ENCODE measurements around the gene MRM1. TPM values are rescaled to one million over a fixed set of nuclear protein-coding genes. Genes with fewer than 3 reads are reported as not detected.

Gene MRM1, protein sequence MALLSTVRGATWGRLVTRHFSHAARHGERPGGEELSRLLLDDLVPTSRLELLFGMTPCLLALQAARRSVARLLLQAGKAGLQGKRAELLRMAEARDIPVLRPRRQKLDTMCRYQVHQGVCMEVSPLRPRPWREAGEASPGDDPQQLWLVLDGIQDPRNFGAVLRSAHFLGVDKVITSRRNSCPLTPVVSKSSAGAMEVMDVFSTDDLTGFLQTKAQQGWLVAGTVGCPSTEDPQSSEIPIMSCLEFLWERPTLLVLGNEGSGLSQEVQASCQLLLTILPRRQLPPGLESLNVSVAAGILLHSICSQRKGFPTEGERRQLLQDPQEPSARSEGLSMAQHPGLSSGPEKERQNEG
- 4.9 and 7.3 TPM in 2 replicates for total RNA-seq

DNA sequence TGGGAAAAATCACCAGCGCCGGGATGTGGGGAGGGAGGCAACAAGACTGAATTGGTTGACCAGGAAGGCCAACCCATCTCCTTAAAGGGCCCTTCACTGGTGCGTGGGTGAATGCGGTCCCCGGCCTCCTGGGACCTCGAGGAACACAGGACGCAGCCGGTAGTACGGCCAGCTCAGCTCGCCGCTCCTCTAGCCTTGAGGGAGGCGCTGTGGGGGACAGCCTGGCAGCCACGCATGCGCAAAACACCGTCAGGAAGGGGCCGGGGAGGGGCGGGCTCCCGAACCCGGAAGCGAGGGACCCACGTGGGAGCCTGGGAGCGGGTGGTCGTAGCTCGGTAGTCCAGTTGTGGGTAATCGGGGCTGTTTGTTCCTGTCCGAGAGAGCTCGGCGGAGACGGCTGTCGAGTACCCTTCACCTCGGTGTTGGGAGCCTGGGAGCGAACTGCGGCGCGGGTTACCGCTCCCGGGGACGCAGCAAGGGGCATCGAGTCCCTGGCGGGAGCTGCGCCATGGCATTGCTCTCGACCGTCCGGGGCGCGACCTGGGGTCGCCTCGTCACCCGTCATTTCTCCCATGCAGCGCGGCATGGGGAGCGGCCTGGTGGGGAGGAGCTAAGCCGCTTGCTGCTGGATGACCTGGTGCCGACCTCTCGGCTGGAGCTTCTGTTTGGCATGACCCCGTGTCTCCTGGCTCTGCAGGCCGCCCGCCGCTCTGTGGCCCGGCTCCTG lies at the start of gene MRM1:
Gene MRM1, plus strand, starts transcription at position 281 of the 727 bp plus-strand sequence. Its CDS starts 228 bp downstream, at position 509.

DNA sequence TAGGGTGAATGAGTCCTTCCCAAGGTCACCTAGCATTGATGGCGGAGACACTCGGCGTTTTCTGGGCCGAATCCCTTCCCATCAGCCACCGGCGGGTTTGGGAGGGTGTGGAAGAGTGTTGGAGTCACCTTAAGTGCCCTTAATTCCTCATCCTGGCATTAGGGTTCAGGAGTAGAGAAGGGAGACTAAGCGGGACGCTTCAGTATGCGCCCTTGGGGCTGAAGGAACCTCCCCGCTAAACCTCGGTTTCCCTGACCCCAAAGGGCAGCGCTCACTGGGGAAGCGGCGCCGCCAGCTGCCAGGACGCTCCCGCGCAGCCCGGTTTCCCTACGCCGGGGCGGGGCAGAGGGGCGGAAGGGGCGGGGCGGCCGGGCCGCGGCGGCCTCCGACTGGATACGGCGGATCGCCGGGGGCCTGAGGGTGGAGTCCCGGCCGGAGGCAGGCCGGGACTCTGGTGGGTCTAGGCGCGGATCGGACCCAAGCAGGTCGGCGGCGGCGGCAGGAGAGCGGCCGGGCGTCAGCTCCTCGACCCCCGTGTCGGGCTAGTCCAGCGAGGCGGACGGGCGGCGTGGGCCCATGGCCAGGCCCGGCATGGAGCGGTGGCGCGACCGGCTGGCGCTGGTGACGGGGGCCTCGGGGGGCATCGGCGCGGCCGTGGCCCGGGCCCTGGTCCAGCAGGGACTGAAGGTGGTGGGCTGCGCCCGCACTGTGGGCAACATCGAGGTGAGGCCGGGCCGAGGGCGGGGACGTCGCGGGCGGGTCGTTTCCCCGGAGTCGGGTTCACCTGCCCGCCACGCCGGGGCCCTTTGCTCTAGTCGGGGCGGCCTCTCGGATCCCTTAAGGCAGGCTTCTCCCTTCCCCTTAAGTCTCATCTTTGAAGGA lies 9.7 kb upstream of the MRM1 start, which contains the start of gene DHRS11:
Gene DHRS11, plus strand, starts transcription at position 446 of the 882 bp plus-strand sequence. Its CDS starts 131 bp downstream, at position 577.

Other genes starting within 250 kb of the MRM1 start
- gene TBC1D3H, start 213.1 kb upstream of the MRM1 start, total RNA-seq, result not detected in 2 replicates
- gene ZNHIT3, start 114.9 kb upstream of the MRM1 start, total RNA-seq, result 37.2 and 39.7 TPM in 2 replicates
- gene MYO19, start 66.7 kb upstream of the MRM1 start, total RNA-seq, result 47.1 and 47.3 TPM in 2 replicates
- gene PIGW, start 66.6 kb upstream of the MRM1 start, total RNA-seq, result 4.6 and 9.2 TPM in 2 replicates
- gene GGNBP2, start 56.7 kb upstream of the MRM1 start, total RNA-seq, result 31.5 and 37.2 TPM in 2 replicates
- gene DHRS11, start 9.7 kb upstream of the MRM1 start, total RNA-seq, result 6.6 and 20.6 TPM in 2 replicates

Data from myometrial cell (primary cell).